ENCODE data around the gene TRIP12.
A peak's percentile ranks its signal among the peaks of the same experiment; 100 is the strongest.
"Not testable (repeated sequence)": the region's sequence is repeated elsewhere in the genome, so short reads cannot be mapped to it uniquely, and the experiment has no call there.

Gene TRIP12

GRCh38 chr2:229725716-229726574 is 195.9 kb downstream of the TRIP12 start:
- no peak for DNase-seq (ENCODE audit: extremely low read depth in 1 of 2, low read depth in 1 of 2)

DNA sequence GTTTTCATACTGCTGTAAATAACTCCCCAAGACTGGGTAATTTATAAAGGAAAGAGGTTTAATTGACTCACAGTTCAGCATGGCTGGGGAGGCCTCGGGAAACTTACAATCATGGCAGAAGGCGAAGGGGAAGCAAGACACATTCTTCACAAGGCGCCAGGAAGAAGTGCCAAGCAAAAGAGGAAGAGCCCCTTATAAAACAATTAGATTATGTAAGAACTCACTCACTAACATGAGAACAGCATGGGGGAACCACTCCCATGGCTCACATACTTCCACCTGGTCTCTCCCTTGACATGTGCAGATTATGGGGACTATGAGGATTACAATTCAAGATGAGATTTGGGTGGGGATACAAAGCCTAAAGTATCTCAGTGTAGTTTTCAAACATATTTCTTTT is 198.6 kb downstream of the TRIP12 start:
- DNase-seq (ENCODE audit: extremely low read depth in 1 of 2, low read depth in 1 of 2) = not testable (repeated sequence)

DNA sequence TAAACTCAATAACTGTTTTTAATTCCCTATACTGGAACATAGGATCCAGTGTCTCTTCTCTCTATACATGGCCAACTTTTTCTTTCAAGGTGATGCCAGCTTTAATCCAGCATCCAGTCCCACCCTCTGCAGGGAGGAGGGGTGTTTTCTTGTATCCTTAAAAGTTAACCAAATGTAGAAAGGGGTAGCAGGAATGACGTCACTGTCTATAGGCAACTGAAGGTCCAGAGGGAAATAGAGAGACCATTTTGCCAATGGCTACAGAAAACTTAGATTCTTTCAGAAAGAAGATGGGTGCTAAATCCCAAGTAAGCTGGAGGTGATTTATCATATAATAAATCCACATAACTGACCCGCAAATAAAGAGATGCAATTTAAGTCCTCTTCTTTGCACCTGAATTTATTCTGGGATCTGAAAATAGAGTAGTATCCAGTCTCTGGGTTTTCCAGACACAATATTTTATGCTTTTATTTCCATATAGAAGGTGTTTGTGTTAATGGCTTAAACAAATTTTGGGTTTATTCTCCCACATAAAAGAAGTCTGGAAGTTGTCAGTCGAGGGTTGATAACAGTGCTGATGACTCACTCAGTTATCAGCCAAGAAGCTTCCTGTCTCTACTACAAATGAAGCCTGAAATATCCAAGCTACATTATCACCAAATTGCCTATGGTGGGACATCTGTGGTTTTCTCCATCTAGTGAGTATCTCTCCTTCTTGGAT is 201.7 kb downstream of the TRIP12 start:
- no peak for DNase-seq (ENCODE audit: extremely low read depth in 1 of 2, low read depth in 1 of 2)

GRCh38 chr2:229718057-229718456 is 203.8 kb downstream of the TRIP12 start:
- no peak for DNase-seq (ENCODE audit: extremely low read depth in 1 of 2, low read depth in 1 of 2)

DNA sequence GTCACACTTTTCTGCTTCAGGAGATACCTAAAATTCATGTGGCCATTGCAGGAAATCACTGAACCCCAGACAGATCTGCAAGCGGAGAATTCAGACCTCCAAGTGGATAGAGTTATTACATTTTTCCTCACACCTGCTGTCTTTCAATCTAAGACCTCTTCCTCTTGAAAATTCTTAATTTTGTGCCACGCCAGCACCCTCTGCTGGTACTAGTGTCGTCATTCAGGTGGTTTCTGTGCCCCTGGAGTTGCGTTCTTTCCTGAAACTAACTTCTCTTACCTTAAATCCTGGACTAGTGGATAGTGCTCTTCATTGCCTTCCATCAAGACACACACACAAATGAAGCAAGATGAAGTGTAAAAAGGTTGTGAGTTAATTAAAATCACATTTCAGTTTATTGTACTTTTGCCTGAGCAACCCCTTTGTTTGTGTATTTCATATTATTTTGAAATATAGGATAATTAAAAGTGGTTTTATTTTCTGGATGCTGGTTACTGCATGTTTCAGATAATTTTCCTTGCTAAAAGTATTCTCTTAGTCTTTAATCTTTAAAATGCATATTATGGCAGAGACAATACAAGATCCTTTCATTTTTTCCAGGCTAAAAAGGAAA is 205.8 kb downstream of the TRIP12 start:
- DNase-seq (ENCODE audit: extremely low read depth in 1 of 2, low read depth in 1 of 2) = no peak

DNA sequence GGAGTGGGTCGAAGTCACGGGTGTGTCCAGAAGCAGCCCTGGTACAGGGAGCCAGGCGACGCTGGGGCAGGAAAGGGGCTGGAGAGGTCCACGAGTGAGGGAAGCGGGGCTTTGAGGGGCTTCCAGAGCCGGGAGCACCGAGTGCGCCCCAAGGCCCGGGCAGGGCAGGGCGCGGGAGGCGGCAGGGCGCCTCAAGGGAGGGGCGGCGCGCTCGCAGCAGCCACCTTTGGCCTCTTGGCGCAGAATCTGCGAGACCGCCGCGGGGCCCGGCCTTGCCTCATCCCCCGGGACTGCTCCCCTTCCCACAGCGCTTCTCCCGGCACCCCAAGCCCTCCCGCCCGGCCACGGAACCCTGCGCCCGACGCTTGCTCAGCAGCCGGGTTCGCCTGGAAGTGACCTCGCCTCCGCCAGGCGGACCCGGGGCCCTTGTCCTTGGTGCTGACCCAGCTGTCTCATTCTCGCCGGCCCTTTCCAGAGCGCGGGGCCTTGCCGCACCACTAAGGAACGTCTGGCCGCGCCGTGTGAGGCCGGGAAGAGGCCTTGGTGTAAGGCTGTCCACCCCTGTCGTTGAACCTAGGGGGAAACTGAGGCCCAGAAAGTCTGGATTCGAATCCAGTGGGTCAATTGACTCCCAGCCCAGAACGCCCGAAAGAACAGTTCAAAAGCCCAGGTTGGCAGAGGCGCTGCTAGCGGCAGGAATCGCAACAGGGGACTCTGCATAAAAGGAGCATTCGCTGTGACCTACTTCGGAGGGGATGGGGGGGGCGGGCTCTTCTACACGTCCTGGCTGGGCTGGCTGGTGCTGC is 206.9 kb downstream of the TRIP12 start:
- DNase-seq (ENCODE audit: extremely low read depth in 1 of 2, low read depth in 1 of 2) = no peak

DNA sequence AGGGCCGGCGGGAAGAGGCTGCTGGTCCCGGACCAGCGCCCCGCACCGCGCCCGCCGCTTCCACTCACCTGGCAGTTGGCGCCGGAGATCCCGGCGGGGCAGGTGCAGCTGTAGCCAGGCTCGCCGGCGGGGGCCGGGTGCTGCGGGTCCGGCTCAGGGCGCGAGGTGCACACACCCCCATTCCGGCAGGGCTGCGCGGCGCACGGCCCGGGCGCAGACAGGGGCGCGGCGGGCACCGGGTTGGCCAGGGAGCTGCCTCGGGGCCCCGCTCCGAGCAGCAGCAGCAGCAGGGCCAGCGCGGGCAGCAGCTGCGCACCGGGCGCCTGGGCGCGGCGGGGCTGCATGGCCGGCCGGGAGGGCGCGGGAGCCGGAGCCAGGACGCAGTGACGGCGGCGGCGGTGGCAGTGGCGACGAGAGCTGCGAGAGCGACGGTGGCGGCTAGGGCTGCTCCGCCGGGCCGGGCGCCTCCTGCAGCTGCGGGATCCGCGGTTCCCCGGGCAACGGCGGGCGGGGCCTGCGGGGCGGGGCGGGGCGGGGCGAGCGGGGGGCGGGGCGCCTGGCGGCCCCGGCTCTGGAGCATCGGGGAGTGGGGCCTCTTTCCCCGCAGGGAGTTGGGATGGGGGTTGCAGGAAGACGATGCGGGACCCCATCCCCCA is 207.6 kb downstream of the TRIP12 start, which contains the start of gene DNER:
Gene DNER (minus strand): TSS at position 476 of the 656 bp plus-strand sequence. CDS start 132 bp downstream, at position 344.
- DNase-seq (ENCODE audit: extremely low read depth in 1 of 2, low read depth in 1 of 2) = peak in 1 of 2 donors; percentile 14
